ENCODE data around the gene ATIC. TPM values are rescaled to one million over a fixed set of nuclear protein-coding genes. Genes with fewer than 3 reads are reported as not detected.

Gene ATIC
- polyA plus RNA-seq, 1 donor from 2014 or later: 9.5 TPM

DNA sequence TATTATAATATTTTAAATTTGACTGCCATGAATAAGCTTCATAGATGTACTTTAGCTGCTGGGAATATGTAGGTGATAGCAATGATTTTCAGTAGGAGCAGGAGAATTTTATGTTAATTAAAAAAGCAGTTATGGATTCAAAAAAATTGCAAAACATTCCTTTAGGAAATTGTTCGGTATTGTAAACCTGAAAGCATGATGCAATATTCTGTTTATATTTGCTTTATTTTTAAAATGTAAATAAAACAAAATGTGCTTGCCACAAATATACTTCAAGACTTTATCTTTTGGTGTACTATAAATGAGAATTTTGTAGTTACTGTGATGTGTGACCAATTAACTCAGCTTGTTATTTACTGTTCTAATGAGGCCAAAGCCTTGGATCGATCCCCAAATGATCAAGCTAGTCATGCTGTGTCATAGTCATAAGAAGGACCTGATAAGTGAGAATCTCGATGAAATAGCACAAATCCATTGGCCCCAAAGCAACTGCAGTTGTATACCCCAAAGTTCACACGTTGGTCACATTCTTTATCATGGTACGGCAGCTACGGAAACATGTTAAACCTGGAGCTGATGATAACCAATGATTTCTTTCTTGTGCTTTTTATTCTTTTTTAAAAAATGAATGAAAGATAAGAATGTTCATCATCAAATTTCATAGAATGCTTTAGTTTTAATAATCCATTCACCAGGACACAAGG is 23.6 kb upstream of the ATIC start:
- no peaks in the 10 kb centered on the region for H3K36me3 ChIP-seq (ENCODE audit: insufficient read depth, low read length)
- no peak overlapping the region for H3K4me3 ChIP-seq (ENCODE audit: low read length)
- H2AFZ ChIP-seq (ENCODE audit: low read depth, low read length): no peak overlapping the region
- no peaks in the 10 kb centered on the region for H3K27me3 ChIP-seq (ENCODE audit: insufficient read depth, low read depth, low read length)
- TF ChIP-seq MXI1 (conservative IDR thresholded peaks at IDR 0.05; ENCODE audit: poor library complexity, severe bottlenecking) (no peak), RAD21 (conservative IDR thresholded peaks at IDR 0.05) (no peak), EP300 (conservative IDR thresholded peaks at IDR 0.05; ENCODE audit: poor library complexity, severe bottlenecking) (no peak), TAF1 (IDR thresholded peaks at IDR 0.05; ENCODE audit: low read depth) (no peak), EZH2 (IDR thresholded peaks at IDR 0.05; ENCODE audit: borderline replicate concordance, insufficient read depth, low read length, poor library complexity, severe bottlenecking) (no peak), POLR2AphosphoS5 (IDR thresholded peaks at IDR 0.05) (no peak), SMC3 (conservative IDR thresholded peaks at IDR 0.05; ENCODE audit: poor library complexity) (no peak)
- TF ChIP-seq, protein P1, sequence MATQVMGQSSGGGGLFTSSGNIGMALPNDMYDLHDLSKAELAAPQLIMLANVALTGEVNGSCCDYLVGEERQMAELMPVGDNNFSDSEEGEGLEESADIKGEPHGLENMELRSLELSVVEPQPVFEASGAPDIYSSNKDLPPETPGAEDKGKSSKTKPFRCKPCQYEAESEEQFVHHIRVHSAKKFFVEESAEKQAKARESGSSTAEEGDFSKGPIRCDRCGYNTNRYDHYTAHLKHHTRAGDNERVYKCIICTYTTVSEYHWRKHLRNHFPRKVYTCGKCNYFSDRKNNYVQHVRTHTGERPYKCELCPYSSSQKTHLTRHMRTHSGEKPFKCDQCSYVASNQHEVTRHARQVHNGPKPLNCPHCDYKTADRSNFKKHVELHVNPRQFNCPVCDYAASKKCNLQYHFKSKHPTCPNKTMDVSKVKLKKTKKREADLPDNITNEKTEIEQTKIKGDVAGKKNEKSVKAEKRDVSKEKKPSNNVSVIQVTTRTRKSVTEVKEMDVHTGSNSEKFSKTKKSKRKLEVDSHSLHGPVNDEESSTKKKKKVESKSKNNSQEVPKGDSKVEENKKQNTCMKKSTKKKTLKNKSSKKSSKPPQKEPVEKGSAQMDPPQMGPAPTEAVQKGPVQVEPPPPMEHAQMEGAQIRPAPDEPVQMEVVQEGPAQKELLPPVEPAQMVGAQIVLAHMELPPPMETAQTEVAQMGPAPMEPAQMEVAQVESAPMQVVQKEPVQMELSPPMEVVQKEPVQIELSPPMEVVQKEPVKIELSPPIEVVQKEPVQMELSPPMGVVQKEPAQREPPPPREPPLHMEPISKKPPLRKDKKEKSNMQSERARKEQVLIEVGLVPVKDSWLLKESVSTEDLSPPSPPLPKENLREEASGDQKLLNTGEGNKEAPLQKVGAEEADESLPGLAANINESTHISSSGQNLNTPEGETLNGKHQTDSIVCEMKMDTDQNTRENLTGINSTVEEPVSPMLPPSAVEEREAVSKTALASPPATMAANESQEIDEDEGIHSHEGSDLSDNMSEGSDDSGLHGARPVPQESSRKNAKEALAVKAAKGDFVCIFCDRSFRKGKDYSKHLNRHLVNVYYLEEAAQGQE (IDR thresholded peaks at IDR 0.05; ENCODE audit: borderline replicate concordance): no peak
- TF ChIP-seq, protein P2, sequence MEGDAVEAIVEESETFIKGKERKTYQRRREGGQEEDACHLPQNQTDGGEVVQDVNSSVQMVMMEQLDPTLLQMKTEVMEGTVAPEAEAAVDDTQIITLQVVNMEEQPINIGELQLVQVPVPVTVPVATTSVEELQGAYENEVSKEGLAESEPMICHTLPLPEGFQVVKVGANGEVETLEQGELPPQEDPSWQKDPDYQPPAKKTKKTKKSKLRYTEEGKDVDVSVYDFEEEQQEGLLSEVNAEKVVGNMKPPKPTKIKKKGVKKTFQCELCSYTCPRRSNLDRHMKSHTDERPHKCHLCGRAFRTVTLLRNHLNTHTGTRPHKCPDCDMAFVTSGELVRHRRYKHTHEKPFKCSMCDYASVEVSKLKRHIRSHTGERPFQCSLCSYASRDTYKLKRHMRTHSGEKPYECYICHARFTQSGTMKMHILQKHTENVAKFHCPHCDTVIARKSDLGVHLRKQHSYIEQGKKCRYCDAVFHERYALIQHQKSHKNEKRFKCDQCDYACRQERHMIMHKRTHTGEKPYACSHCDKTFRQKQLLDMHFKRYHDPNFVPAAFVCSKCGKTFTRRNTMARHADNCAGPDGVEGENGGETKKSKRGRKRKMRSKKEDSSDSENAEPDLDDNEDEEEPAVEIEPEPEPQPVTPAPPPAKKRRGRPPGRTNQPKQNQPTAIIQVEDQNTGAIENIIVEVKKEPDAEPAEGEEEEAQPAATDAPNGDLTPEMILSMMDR (IDR thresholded peaks at IDR 0.05; ENCODE audit: poor library complexity, severe bottlenecking): no peak
- no peak overlapping the region for H3K27ac ChIP-seq (ENCODE audit: low read length)
- no peaks in the 10 kb centered on the region for H3K79me2 ChIP-seq (replicated peaks; ENCODE audit: insufficient read depth, low read length)
- H3K9ac ChIP-seq (ENCODE audit: low read length): no peak overlapping the region
- H3K9me3 ChIP-seq (ENCODE audit: low read length): no peaks in the 10 kb centered on the region
- H3K9me2 ChIP-seq (ENCODE audit: insufficient read depth, low read length): no peaks in the 10 kb centered on the region
- no peak overlapping the region for H3K4me2 ChIP-seq (ENCODE audit: low read length)
- H4K20me1 ChIP-seq (ENCODE audit: insufficient read depth): no peaks in the 10 kb centered on the region
- no peaks in the 10 kb centered on the region for H3F3A ChIP-seq (ENCODE audit: insufficient read depth, low read length, poor library complexity, severe bottlenecking)

DNA sequence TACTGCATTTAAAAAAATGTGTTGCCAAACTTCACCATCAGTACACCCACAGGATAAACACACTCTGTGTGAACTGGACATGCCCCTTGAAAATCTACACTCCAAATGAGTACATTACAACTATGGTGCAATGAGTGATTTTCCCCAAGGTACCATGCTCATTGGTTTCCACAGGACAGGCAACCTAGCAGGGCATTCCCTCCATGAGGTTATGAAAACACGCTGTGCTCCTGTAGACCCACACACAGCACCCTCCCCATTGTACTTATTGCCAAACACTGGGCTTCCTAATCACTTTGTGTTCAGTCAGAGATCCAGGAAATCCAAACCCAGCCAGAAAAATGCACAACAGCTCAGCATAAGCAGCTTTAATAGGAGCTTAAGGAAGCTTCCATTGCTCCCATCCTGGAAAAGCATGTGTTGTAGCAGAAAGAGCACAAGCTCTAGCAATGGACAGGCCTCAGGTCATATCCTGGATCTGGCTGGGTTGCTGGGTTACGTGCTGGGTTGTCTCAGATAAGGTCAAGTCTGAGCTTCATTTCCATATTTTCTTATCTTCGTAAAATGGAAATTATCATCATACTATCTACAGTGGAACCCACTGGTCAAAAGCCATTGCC is 20.8 kb upstream of the ATIC start:
- Histone ChIP-seq H3K27ac (ENCODE audit: low read length) (no peak overlapping the region), H3K36me3 (ENCODE audit: insufficient read depth, low read length) (no peaks in the 10 kb centered on the region), H3K27me3 (ENCODE audit: insufficient read depth, low read depth, low read length) (no peaks in the 10 kb centered on the region), H3F3A (ENCODE audit: insufficient read depth, low read length, poor library complexity, severe bottlenecking) (no peaks in the 10 kb centered on the region), H3K4me2 (ENCODE audit: low read length) (no peak overlapping the region), H3K9me3 (ENCODE audit: low read length) (no peaks in the 10 kb centered on the region), H3K9ac (ENCODE audit: low read length) (no peak overlapping the region), H2AFZ (ENCODE audit: low read depth, low read length) (no peak overlapping the region), H4K20me1 (ENCODE audit: insufficient read depth) (no peaks in the 10 kb centered on the region), H3K79me2 (replicated peaks; ENCODE audit: insufficient read depth, low read length) (no peaks in the 10 kb centered on the region), H3K4me3 (ENCODE audit: low read length) (no peak overlapping the region), H3K9me2 (ENCODE audit: insufficient read depth, low read length) (no peaks in the 10 kb centered on the region)
- TF ChIP-seq, protein P2 (IDR thresholded peaks at IDR 0.05; ENCODE audit: poor library complexity, severe bottlenecking): no peak
- TF ChIP-seq TAF1 (IDR thresholded peaks at IDR 0.05; ENCODE audit: low read depth): no peak
- no peak for TF ChIP-seq EP300 (conservative IDR thresholded peaks at IDR 0.05; ENCODE audit: poor library complexity, severe bottlenecking)
- TF ChIP-seq, protein P1 (IDR thresholded peaks at IDR 0.05; ENCODE audit: borderline replicate concordance): no peak
- TF ChIP-seq EZH2 (IDR thresholded peaks at IDR 0.05; ENCODE audit: borderline replicate concordance, insufficient read depth, low read length, poor library complexity, severe bottlenecking): no peak
- no peak for TF ChIP-seq RAD21 (conservative IDR thresholded peaks at IDR 0.05)
- no peak for TF ChIP-seq POLR2AphosphoS5 (IDR thresholded peaks at IDR 0.05)
- TF ChIP-seq MXI1 (conservative IDR thresholded peaks at IDR 0.05; ENCODE audit: poor library complexity, severe bottlenecking): no peak

Data from neural cell (in vitro differentiated cells).